Activated naive CD4-positive, alpha-beta T cell (primary cell): ENCODE data around the gene SYCP3.
"Not testable (repeated sequence)": the region's sequence is repeated elsewhere in the genome, so short reads cannot be mapped to it uniquely, and the experiment has no call there.

Experiments used
- DNase-seq, 4 experiments: peaks; one replicate each; lab custom pipeline; 2025; lab: John Stamatoyannopoulos, UW

The SYCP3 gene

DNA sequence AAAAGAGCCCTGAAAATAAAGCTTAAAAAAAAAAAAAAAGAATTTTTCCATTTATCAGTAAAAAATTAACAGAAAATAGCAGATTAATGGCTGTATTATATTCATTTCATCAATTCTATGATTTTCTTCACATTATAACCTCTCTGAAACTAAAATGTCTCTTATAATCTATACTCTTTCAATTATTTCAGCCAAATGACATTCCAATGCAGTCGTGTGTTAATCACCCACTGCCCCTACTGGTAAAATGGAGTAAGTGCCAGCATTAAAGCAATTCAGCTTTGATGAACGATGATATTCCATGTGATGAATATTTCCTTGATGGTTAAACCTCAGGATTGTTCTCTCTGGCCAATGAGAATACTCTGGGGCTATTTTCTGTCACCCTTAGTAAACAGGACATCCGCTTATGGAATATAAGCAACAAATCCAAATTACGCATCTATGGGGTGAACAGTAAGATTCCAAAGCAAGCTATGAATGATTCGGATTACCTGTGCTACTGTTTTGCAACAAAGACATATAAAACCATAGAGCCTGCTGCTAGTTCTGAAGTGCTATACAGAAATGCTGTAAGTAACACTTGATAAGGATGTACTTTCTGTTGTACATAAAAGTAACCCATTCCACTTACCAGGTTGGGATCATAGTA is 20.3 kb upstream of the SYCP3 start:
- DNase-seq: no peak

DNA sequence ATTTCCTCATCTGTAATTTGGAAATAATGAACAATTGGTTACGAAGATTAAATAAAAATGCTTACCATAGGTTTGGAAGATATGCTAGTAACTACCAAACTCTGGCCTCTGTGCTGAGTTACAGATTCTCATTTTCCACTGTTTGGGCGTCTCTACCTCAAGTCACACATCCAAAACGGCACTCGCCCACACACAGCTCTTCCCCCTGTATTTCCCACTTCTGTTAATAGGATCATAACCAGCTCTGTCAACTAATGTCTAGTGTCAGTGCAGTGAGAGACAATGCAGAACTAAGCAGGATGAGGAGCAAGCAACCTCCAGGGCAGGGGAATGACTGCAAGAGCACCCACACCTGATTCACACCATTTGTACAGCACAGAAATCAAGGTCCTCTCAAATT is 10.9 kb upstream of the SYCP3 start:
- no peak for DNase-seq

DNA sequence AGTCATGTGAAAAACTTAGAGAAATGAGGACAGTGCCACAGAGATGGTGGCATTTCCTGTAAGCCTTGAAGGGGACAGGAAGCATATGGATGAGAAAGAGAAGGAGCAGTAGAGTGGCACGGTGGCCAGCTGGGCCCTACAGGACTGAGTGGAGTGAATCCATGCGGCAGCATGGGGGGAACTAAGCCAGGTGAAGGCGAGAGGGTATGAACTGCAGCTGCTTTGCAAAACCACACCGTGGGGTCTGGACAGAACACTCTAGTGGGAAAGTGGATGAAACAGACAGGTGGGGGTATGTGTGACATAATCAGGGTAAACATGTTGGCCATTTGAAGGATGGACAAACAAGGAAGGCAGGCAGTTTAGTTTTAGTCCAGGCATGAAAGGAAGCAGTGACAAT is 10.4 kb upstream of the SYCP3 start:
- DNase-seq: no peak

DNA sequence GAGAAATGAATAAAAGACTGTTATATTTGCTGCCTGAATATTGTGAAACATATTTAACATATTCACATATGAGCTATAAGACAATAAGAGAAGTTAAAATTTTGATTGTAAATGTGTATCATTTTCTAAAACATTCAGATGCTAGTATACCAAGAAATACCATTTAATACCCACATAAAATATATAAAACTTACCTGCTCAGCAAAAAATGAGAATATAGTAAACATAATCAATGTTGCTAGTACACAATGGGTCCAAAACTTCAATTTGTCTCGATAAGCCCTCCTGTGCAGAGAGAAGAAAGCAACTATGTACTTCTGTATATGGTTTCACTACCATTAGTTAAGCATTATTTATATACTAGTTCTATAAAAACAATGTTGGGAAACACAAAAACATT is 9.6 kb upstream of the SYCP3 start:
- DNase-seq: no peak

DNA sequence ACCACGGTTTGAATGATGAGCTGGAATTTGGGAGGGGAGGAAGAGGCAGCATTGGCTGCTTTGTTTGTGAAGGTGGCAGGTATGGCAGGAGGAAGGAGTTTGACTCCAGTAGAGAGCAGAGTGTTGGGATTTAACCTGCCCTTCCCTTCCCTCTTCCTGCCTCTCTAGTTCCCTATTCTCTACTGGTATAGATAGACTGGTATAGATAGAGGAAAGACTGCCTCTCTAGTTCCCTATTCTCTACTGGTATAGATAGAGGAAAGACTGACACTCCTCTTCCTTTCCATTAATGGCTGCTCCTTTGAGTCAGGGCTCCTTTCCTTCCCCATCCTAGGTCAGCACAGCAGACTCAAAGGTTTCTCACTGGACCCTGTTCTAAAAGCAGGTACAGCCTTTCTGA is 8.4 kb upstream of the SYCP3 start:
- DNase-seq: no peak

DNA sequence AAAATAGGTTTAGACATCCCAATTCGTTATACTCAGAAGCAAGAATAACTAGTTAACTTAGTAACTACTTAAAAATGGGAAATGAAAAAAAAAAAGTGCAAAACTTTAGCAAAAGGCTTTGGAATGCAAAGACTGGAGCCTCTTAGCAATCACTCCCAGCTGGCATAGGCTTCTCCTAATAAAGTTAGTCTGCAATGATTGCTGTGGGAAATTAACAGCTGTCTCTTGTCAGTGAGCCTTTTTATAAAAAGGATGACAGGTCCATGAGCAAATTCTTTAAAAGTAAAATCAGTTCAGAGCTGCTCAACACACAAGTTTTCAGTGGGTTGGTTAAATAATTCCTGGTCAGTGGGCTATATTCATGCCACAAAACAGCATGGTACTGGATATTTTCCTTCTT is 7.4 kb upstream of the SYCP3 start:
- DNase-seq: no peak

DNA sequence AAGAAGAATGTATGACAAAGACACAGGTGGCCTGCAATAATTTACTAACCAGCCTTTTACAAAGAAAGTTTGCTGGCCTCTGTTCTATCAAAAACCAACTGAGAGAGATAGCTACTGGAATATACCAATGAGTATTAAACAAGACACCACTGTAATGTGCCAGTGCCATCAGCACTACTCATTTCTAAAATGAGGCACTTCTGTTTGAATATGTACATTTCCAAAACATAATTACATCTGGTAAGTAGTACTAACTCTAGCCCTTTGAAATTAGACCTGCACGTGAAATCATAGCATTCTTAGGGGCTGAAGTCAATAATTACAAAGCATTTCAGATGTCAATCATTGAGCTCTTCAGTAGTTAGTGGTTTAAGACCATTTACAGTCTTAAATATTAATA is 6.9 kb upstream of the SYCP3 start:
- no peak for DNase-seq

DNA sequence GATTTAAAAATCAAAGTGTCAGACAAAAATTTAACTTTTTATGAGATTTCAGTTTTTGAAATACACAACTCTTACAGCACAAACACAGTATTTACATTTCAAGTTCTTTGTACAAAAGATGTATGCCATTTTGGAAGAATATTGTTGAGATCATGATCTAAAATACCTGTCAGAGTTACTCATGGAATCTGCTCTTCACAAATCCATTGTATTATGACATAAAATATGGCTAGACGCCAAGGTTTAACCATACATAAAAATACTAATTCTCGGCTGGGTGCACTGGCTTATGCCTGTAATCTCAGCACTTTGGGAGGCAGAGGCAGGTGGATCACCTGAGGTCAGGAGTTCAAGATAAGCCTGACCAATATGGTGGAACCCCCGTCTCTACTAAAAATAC is 6.2 kb upstream of the SYCP3 start:
- DNase-seq: no peak

DNA sequence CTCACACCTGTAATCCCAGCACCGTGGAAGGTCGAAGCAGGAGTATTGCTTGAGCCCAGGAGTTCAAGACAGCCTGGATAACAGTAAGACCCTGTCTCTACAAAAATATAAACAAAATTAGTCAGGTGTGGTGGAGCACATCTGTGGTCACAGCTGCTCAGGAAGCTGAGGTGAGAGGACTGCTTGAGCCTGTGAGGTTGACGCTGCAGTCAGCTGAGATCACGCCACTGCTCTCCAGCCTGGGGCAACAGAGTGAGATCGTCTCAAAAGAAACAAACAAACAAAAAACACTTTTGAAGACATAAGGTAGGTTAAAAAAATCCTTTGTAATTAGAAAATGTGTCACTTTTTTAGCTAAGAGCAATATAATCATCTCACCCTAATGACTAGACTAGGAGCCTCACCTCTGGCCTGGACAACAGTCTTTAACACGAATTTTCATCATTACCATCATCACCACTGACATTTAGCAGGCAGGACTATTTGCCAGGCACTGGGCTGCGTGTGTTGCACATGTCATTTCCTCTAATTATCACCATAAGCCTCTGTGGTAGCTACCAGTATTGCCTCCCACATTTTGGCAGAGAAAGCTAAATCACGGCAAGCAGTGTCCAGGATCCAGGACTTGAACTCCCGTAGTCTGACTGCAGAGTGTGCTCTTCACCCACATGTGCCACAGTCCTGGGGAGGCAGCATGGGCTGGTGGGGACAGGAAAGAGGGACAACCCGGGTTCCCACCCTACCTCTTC is 4.6 kb upstream of the SYCP3 start:
- DNase-seq: no peak

DNA sequence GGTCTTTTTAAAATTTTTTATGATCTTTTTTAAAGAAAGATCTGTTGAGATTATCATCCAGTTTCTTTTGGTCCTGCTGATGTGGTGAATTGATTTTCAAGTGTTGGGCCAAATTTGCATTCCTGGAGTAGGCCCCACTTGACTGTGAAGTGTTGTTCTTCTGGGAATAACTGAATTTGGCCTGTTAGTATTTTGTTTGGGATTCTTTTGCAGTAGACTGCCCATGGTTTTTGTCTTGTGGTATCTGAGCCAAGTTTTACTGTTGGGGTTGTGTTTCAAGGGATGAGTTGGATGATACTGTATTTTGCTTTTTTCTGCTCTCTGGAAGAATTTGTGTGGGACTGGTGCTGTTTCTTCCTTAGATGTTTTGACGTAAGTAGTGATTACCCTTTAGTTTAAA is 4.0 kb upstream of the SYCP3 start:
- no peak for DNase-seq

DNA sequence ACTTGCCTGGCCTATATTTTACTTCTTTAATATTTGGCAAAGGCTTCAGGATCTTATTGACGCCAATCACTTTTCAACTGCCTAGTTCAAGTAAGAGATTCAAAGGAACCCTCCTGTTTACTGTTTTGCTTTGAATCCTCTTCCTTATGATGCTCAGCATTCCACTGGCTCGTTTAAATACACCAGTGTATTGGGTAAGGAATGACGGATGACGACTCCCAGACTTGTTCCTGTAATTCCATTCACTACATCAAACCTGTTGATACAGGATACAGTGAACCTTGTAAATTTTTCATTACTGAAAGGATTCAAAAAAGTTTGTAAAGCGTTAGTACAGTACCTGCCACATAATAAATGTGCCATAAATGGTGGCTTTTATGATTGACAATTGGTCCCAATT is 1.7 kb upstream of the SYCP3 start:
- no peak for DNase-seq

DNA sequence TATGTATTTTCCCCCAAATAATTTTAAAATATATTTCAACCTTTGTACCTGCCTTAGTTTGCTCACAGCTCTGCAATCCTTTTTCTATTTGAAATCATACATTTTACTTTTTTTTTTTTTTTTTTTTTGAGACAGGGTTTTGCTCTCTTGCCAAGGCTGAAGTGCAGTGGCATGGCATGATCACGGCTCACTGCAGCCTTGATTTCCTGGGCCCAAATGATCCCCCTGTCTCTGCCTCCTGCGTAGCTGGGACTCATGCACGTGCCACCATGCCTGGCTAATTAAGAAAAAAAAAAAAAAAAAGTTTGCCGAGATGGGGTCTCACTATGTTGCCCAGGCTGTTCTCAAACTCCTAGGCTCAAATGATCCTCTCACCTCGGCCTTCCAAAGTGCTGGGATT is 1.3 kb upstream of the SYCP3 start:
- no peak for DNase-seq

DNA sequence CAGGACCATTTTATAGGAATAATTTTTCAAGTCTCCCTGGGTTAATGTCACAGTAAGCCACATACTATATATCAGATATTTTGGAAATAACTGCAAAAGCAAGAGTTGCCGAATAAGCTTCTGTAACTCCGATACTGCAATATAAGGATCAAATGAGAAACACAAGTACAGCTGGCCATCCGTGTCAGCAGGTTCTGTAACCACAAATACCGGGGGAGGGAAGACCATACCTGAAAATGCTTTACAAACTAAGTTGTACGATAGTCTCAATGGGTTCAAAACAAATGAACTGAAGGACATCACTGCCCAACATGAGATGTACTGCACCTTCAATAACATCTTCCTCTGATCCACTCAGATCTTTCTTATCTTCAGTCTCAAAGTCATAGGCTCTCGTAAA is 1.8 kb downstream of the SYCP3 start:
- no peak for DNase-seq

DNA sequence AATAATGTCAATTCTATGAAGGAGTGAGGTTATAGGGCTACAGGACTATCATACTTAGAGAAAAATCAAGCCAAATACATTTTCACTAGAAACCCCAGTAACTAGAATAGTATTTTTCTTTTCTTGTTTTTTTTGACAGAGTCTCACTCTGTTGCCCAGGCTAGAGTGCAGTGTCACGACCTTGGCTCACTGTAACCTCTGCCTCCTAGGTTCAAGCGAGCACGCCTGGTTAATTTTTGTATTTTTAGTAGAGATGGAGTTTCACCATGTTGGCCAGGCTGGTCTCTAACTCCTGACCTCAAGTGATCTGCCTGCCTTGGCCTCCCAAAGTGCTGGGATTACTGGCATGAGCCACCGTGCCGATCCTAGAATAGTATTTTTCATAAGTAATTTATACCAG is 4.8 kb downstream of the SYCP3 start:
- DNase-seq: not testable (repeated sequence)

DNA sequence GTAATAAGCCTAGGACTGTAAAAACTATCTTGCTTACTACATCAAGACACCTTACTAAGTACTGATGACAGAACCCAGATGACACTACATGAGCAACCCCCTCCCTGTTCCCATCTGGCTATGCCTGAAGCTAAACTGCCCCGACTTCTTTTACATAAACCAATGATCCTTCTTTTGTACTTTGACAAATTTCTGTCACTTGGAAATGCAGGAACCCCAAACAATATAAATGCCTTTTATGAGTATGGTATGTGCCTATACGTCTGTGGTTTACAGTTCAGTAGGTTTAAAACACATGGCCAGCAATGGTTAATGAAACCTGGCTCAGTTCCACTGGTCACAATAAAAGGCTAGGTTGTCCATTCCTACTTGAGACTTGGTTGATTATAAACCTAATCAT is 6.1 kb downstream of the SYCP3 start:
- DNase-seq: no peak

DNA sequence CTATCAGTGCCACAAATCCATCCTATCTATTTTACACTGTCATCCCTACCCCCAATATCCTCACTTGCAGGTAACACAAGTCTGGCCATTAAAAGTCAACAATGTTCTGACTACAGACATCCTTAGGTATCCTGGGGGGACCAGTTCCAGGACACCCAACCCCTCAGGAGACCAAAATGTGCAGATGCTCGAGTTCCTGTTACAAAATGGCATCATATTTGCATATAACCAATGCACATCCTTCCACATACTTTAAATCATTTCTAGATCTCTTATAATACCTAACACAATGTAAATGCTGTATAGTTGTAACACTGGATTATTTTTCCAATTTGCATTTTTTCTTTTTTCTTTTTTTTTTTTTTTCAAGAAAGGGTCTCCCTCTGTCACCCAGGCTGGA is 6.9 kb downstream of the SYCP3 start:
- DNase-seq: no peak

DNA sequence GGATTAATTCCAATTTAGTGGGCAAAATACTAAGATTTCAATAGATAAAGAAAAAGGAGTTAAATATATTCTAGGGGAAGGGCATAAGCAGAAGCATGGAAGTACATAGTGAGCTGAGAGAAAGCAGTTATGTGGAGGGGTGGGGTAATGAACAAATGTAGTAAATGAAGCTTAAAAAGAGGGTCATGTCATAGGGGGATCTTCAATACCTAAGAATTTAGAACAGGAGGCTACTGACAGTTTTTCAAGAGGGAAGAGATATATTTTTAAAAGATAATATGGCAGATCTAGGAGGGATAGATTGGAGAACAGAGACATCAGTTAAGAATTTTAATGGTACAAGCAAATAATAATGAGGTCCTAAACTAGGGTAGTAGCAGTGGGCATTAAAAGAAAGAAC is 9.4 kb downstream of the SYCP3 start:
- no peak for DNase-seq

DNA sequence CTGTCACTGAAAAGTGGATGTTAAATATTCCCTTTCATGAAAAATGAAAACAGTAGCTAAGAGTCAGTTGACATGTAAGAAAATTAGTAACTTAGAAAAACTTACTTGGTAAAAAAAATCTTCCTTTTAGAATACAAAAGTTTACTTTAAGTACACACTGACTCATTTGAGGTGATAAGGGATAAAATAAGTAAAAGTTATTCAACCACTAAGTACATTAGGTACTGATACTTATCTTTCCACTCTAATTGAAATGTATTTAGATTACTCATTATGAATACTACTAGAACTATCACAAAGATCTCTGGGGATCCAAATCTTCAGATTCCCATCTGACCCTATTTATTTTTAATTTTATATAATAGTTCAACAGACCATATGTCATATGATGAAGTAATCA is 12.2 kb downstream of the SYCP3 start:
- no peak for DNase-seq

DNA sequence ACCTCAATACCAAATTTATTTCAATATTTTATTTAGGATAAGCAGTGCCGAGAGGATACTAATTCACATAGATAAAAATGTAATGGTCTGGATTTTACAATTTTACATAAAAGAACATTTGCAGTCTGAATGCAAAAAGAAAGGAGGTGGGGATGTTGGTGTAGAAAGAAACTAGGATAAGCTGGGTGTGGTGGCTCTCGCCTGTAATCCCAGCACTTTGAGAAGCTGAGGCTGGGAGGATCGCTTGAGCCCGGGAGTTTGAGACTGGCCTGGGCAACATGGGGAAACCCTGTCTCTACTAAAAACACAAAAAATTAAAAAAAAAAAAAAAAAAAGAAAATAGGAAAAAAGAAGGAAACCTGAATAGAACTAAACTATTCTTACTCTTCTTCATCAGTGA is 16.9 kb downstream of the SYCP3 start:
- no peak for DNase-seq

DNA sequence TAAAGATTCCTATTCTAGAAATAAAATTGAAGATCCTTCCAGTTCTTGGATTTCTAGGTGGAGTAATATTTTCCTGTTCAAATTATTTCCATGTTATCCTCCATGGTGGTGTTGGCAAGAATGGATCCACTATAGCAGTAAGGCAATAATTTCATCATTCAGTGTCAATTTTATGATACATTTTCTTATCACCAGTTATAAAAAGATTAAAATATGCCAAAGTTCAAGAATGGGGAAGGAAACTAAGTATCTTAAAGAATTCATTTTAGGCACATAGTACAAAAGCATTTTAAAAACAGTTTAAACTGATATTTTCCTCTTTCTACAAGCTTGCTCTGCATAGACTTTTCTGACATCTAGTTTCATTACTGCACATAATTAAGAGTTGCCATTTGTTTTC is 19.1 kb downstream of the SYCP3 start:
- no peak for DNase-seq

DNA sequence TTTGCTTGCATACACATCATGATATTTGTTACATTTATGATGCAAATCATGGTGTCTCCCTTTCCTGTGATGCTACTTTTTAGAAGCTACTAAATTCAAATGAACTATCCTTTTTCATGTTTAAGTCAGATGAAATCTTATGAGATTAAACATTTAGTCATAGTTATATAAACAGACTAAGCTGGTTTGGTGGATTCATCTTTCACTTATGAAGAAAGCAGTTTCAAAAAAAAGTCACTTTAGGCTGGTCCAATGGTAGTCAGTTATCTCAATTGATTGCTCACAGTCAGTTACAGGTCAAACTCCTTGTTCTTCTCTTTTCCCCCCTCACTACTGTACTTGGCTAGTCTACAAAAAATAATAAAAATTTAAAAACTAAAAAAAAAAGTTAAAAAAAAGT is 19.7 kb downstream of the SYCP3 start:
- no peak for DNase-seq

DNA sequence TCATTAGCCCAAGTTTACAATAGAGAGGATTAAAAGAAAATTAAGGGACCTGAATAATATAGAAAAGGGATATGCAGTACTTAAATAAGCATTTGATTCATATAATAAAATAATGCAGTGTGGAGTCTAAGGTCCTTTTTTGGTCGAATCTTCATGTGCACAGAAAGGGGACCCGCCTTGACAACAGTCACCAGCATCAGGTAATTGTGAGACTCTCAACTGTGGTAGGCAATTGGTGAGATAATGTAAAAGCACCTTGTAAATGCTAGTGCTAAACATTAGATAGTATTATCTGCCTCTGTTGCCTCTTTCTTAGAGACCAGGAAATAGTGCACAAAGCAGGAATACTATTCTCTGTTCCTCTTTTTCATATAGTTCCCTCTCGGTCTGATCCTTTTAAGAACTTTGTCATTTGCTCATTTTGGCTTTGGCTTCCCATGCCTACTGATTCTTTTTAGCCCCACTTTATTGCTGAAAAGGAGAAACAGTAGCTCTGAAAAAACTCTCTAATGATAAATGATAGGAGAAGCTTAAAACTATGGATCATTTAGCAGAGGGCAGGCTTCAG is 24.3 kb downstream of the SYCP3 start:
- no peak for DNase-seq

DNA sequence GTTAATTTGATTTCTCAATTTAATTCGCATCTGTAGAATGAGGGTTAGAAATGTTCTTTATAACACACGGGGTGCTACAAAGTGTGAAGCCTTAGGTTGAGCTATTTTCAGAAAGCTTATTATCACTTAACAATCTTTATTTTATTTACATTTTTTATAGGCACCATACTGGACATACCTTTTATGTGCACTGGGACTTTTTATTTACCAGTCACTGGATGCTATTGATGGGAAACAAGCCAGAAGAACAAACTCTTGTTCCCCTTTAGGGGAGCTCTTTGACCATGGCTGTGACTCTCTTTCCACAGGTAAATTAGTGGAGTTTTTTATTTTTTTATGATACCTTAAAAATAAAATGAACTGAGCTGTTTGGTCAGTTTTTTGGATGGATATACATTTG is 25.3 kb downstream of the SYCP3 start:
- DNase-seq: no peak
